GM19455 (cell line): ENCODE measurements around the gene EYA2.

ENCODE experiments used
- ATAC-seq: cut with Tn5 transposase; IDR thresholded peaks from one replicate; pipeline ENCODE4 v1.9.1; 2021; ENCODE audit not compliant: unreplicated experiment

EYA2 gene

DNA sequence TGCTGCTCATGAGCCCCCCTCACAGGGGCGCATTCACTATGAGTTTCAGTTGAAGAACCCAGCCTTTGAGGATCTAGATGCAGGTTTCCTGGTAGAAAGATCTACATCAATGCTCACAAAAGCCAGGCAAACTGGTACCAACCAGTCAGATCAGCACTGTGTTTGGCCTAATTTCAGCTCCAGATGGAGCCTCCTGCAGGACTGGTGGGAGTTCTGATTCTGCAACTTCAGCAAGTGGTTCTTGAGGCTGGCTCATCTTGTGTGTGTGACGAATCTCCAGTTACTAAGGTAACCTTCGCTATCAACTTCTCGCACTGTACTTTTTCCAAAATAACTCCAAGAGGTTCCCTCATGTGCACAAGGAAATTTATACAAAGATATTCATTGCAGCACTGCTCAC, 343.1 kb downstream of the EYA2 start:
- ATAC-seq, result no peak
